GM12878 (cell line): Measurements from ENCODE around the gene TBC1D19. TPM values are rescaled to one million over a fixed set of nuclear protein-coding genes. Genes with fewer than 3 reads are reported as not detected.
A peak's percentile ranks its signal among the peaks of the same experiment; 100 is the strongest.

ENCODE experiments used
- ATF3 ChIP-seq: IDR thresholded peaks from 2 replicates; pipeline ENCODE4 v1.6.1; 2011; ENCODE audit warnings: low read depth, mild to moderate bottlenecking, low read length, moderate library complexity, borderline replicate concordance; ENCODE audit errors: extremely low read depth
- CBX3 ChIP-seq: fragments of 200-600 bp; sonication (generic); IDR thresholded peaks from 2 replicates; pipeline ENCODE4 v1.6.1; 2016; ENCODE audit warnings: low read depth, borderline replicate concordance
- CEBPB ChIP-seq, 2 experiments: fragments of 150-350 bp in 1 of 2; IDR thresholded peaks; 2 replicates each; pipeline ENCODE4 v1.6.1; 2012 to 2014; ENCODE audit warnings: low read depth in 2 of 2, low read length in 2 of 2, borderline replicate concordance in 1 of 2, inconsistent platforms in 1 of 2
- CHD2 ChIP-seq: IDR thresholded peaks from 2 replicates; pipeline ENCODE4 v1.6.1; 2011; ENCODE audit warnings: low read depth, low read length, improper control_type of control experiment, borderline replicate concordance
- CHD4 ChIP-seq: fragments of 200-600 bp; sonication (generic); IDR thresholded peaks from 2 replicates; pipeline ENCODE4 v1.6.1; 2016; ENCODE audit warnings: mild to moderate bottlenecking
- E2F8 ChIP-seq: fragments of 450-650 bp; IDR thresholded peaks from 2 replicates; pipeline ENCODE4 v1.6.1; 2018; ENCODE audit warnings: mild to moderate bottlenecking, low read depth, moderate library complexity; ENCODE audit not compliant: partially characterized antibody
- FOS ChIP-seq: IDR thresholded peaks from 3 replicates; pipeline ENCODE4 v1.6.1; 2011; ENCODE audit warnings: borderline replicate concordance; ENCODE audit not compliant: insufficient read length; ENCODE audit errors: extremely low read depth
- KAT2A ChIP-seq: conservative IDR thresholded peaks from 2 replicates; pipeline ENCODE4 v1.6.1; 2011; ENCODE audit warnings: low read depth, low read length; ENCODE audit not compliant: control insufficient read depth
- MLLT1 ChIP-seq: fragments of 450-650 bp; IDR thresholded peaks from 2 replicates; pipeline ENCODE4 v1.6.1; 2016; ENCODE audit warnings: mild to moderate bottlenecking
- MXI1 ChIP-seq: fragments of 150-350 bp; IDR thresholded peaks from 2 replicates; pipeline ENCODE4 v1.6.1; 2011; ENCODE audit warnings: low read depth, mild to moderate bottlenecking, inconsistent platforms, low read length, improper control_type of control experiment
- MYC ChIP-seq: IDR thresholded peaks from 2 replicates; pipeline ENCODE4 v1.6.1; 2011; ENCODE audit warnings: mild to moderate bottlenecking, low read length, moderate library complexity, inconsistent platforms; ENCODE audit not compliant: insufficient read depth, insufficient replicate concordance, insufficient read length, severe bottlenecking
- NBN ChIP-seq: fragments of 450-650 bp; IDR thresholded peaks from 2 replicates; pipeline ENCODE4 v1.6.1; 2016
- NFYA ChIP-seq: IDR thresholded peaks from 2 replicates; pipeline ENCODE4 v1.6.1; 2011; ENCODE audit warnings: low read depth, mild to moderate bottlenecking, low read length, improper control_type of control experiment, borderline replicate concordance
- PAX5 ChIP-seq: IDR thresholded peaks from 2 replicates; pipeline ENCODE4 v1.6.1; 2011; ENCODE audit warnings: low read depth, low read length, borderline replicate concordance
- PML ChIP-seq: IDR thresholded peaks from 2 replicates; pipeline ENCODE4 v1.6.1; 2012; ENCODE audit warnings: low read length, inconsistent platforms
- POLR2AphosphoS2 ChIP-seq: IDR thresholded peaks from 2 replicates; pipeline ENCODE4 v1.6.1; 2011; ENCODE audit warnings: low read depth, mild to moderate bottlenecking, low read length, improper control_type of control experiment, moderate library complexity
- POLR2AphosphoS5 ChIP-seq: IDR thresholded peaks from 2 replicates; pipeline ENCODE4 v1.6.1; 2011; ENCODE audit warnings: mild to moderate bottlenecking, low read length, inconsistent platforms
- RELA ChIP-seq: fragments of 450-650 bp; IDR thresholded peaks from 2 replicates; pipeline ENCODE4 v1.8.0; 2014; ENCODE audit warnings: borderline replicate concordance; ENCODE audit not compliant: partially characterized antibody
- SMAD1 ChIP-seq: fragments of 450-650 bp; IDR thresholded peaks from 2 replicates; pipeline ENCODE4 v1.6.1; 2018; ENCODE audit warnings: mild to moderate bottlenecking, low read depth; ENCODE audit not compliant: partially characterized antibody
- SMAD5 ChIP-seq: IDR thresholded peaks from 2 replicates; pipeline ENCODE4 v1.6.1; 2016; ENCODE audit warnings: antibody characterized with exemption, low read depth
- SMARCA5 ChIP-seq: fragments of 450-650 bp; IDR thresholded peaks from 2 replicates; pipeline ENCODE4 v1.6.1; 2017; ENCODE audit warnings: mild to moderate bottlenecking
- SUPT20H ChIP-seq: IDR thresholded peaks from 2 replicates; pipeline ENCODE4 v1.6.1; 2011; ENCODE audit warnings: low read depth, mild to moderate bottlenecking, low read length, moderate library complexity, borderline replicate concordance; ENCODE audit not compliant: control insufficient read depth
- TARDBP ChIP-seq: IDR thresholded peaks from 2 replicates; pipeline ENCODE4 v1.6.1; 2016; ENCODE audit warnings: borderline replicate concordance
- TBL1XR1 ChIP-seq: IDR thresholded peaks from 2 replicates; pipeline ENCODE4 v1.6.1; 2012; ENCODE audit warnings: low read depth, low read length, improper control_type of control experiment
- TCF12 ChIP-seq: IDR thresholded peaks from 2 replicates; pipeline ENCODE4 v1.6.1; 2011; ENCODE audit warnings: low read depth, mild to moderate bottlenecking, low read length
- USF1 ChIP-seq: IDR thresholded peaks from 2 replicates; pipeline ENCODE4 v1.6.1; 2011; ENCODE audit warnings: borderline replicate concordance, low read depth, mild to moderate bottlenecking, moderate library complexity, mixed read lengths, low read length; ENCODE audit not compliant: insufficient read depth; ENCODE audit errors: extremely low read length
- YBX1 ChIP-seq: fragments of 450-650 bp; IDR thresholded peaks from 2 replicates; pipeline ENCODE4 v1.6.1; 2016; ENCODE audit warnings: antibody characterized with exemption
- ZNF217 ChIP-seq: fragments of 450-650 bp; IDR thresholded peaks from 2 replicates; pipeline ENCODE4 v1.6.1; 2017; ENCODE audit warnings: antibody characterized with exemption, mild to moderate bottlenecking
- ZZZ3 ChIP-seq: IDR thresholded peaks from 2 replicates; pipeline ENCODE4 v1.6.1; 2011; ENCODE audit warnings: low read depth; ENCODE audit not compliant: control insufficient read depth, insufficient read length
- polyA plus RNA-seq, 11 experiments: library from polyadenylated mRNA; depleted of rRNA in 4 of 11; unstranded in 6 of 11; stranded (reverse) in 5 of 11; fragments of >200 nt; fragmentation: Nextera tagmentation in 4 of 11; fragmentation: Illumina TruSeq in 1 of 11; extraction: Ambion mirVana in 4 of 11; extraction: Trizol in 1 of 11; gene quantifications; 1 replicate in 1 of 11; 2 replicates in 10 of 11; pipeline versions ENCODE4 v1.2.1 to v1.2.3, GENCODE V29; 2011 to 2016; ENCODE audit warnings: inconsistent platforms in 2 of 11, missing spikeins in 2 of 11, low read depth in 1 of 11
- total RNA-seq, 4 experiments: library from RNA; depleted of rRNA in 3 of 4; stranded (reverse); fragments of >200 nt in 3 of 4; fragmentation: Illumina TruSeq in 1 of 4; extraction: Trizol in 1 of 4; gene quantifications; 2 replicates each; pipeline versions ENCODE4 v1.2.1 to v1.2.3, GENCODE V29; 2013 to 2021

The TBC1D19 gene
- total and polyA plus RNA-seq, 10 of the 15 experiments (the other 5 are each of a cell fraction or from before 2014, with no cell fraction given) = 0.29 to 3.9 (median 2.1) TPM

DNA sequence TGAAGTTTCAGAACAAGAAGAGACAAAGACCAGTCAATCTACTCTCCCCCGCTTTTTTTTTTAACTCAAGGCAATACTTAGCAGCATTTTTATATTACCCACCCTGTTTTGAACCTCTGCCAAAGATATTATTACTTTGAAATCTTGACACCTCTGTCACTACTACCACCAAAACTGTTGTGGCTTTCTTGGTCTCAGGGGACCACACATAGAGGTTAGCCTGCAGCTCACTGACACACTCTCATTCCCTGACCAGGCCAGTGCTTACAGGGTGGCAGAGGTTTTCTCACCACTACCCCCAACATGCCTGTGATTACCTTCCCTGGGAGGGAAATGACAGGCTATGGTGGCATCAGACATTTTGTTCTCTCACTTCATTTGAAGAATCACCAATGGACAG, 139.3 kb downstream of the TBC1D19 start (continued):
- TF ChIP-seq CHD2 = no peak
- TF ChIP-seq TBL1XR1 = 0 out of 2 replicates have a peak, but pooled peaks have one; percentile 44
- TF ChIP-seq USF1 = no peak
- no peak for TF ChIP-seq TCF12
- TF ChIP-seq SMAD5 = no peak
- TF ChIP-seq MXI1 = no peak
- TF ChIP-seq CEBPB (IDR thresholded peaks at IDR 0.05; ENCODE audit: borderline replicate concordance in 1 of 2, low read depth in 2 of 2, low read length in 2 of 2) = no peak
- TF ChIP-seq POLR2AphosphoS5 = no peak
- no peak for TF ChIP-seq ZNF217
- no peak for TF ChIP-seq NFYA
- no peak for TF ChIP-seq TARDBP
- peak; percentile 51 for TF ChIP-seq SMAD1
- no peak for TF ChIP-seq SUPT20H
- TF ChIP-seq NBN = no peak
- TF ChIP-seq MYC = no peak
- TF ChIP-seq ZZZ3 = no peak
- TF ChIP-seq PAX5 = peak; percentile 46; the same call in 1 of the 2 replicates
- no peak for TF ChIP-seq KAT2A
- TF ChIP-seq POLR2AphosphoS2 = no peak
- TF ChIP-seq E2F8 = no peak
- TF ChIP-seq SMARCA5 = no peak
- TF ChIP-seq CHD4 = no peak
- no peak for TF ChIP-seq ATF3
- no peak for TF ChIP-seq YBX1
- TF ChIP-seq MLLT1 = no peak
- TF ChIP-seq CBX3 = no peak
- no peak for TF ChIP-seq RELA
- no peak for TF ChIP-seq PML
- no peak for TF ChIP-seq FOS
